ENCODE measurements around the gene ERO1B. TPM values are rescaled to one million over a fixed set of nuclear protein-coding genes. Genes with fewer than 3 reads are reported as not detected.
"Not testable (repeated sequence)": the region's sequence is repeated elsewhere in the genome, so short reads cannot be mapped to it uniquely, and the experiment has no call there.

Gene ERO1B, protein sequence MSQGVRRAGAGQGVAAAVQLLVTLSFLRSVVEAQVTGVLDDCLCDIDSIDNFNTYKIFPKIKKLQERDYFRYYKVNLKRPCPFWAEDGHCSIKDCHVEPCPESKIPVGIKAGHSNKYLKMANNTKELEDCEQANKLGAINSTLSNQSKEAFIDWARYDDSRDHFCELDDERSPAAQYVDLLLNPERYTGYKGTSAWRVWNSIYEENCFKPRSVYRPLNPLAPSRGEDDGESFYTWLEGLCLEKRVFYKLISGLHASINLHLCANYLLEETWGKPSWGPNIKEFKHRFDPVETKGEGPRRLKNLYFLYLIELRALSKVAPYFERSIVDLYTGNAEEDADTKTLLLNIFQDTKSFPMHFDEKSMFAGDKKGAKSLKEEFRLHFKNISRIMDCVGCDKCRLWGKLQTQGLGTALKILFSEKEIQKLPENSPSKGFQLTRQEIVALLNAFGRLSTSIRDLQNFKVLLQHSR
- total RNA-seq = 10 to 100 TPM; 10.4 to 12.0 TPM

DNA sequence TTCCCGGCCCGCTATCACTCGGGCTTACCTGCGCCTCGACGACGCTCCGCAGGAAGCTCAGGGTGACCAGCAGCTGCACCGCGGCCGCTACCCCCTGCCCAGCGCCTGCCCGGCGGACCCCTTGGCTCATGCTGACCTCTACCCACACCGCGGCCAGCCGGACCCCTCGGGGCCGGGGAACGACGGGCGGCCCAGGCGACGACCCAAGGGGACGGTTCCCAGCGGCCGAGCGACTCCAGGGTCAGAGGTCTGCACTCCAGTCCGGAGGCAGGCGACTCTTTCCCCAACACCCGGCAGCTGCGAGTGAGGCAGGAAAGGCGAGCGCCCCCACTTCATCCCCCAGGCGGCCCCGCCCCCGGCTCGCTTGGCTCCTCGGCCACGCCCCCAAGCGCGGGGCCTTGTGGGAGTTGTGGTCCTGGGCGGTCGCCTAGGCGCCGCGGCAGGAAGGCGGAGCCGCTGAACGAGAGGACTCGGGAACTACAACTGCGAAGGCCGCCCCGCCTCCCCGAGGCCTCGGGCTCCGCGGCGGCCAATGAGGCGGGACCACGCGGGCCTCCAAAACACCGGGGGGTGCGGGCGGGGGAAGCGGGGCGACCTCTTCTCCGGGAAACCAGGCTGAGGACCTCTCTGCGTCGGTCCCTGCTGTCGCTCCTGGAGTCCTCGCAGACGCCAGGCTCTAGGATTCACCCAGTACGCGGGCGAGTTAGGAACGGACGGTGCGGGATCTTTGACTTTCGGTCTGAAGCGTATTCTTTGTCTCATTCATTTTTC is at the start of gene ERO1B:
Gene ERO1B (minus strand): TSS at position 305 of the 771 bp plus-strand sequence. CDS start 175 bp downstream, at position 130.
- Histone ChIP-seq H3K27ac (peak within 1 kb of the TSS; percentile 60 to 80), H3K4me3 (peak within 1 kb of the TSS; percentile 96 to 97), H3K4me1 (replicated peaks) (no peaks in the 10 kb centered on the region), H3K9me3 (no peaks in the 10 kb centered on the region), H3K36me3 (no peaks in the 10 kb centered on the region), H3K27me3 (replicated peaks; ENCODE audit: insufficient read depth) (no peaks in the 10 kb centered on the region)
- intact Hi-C loops (cut with DNase I) = no loop called here
- peak; percentile 95 for TF ChIP-seq POLR2AphosphoS5 (IDR thresholded peaks at IDR 0.05)
- TF ChIP-seq POLR2A (IDR thresholded peaks at IDR 0.05) = peak; percentile 97
- TF ChIP-seq, protein P1, sequence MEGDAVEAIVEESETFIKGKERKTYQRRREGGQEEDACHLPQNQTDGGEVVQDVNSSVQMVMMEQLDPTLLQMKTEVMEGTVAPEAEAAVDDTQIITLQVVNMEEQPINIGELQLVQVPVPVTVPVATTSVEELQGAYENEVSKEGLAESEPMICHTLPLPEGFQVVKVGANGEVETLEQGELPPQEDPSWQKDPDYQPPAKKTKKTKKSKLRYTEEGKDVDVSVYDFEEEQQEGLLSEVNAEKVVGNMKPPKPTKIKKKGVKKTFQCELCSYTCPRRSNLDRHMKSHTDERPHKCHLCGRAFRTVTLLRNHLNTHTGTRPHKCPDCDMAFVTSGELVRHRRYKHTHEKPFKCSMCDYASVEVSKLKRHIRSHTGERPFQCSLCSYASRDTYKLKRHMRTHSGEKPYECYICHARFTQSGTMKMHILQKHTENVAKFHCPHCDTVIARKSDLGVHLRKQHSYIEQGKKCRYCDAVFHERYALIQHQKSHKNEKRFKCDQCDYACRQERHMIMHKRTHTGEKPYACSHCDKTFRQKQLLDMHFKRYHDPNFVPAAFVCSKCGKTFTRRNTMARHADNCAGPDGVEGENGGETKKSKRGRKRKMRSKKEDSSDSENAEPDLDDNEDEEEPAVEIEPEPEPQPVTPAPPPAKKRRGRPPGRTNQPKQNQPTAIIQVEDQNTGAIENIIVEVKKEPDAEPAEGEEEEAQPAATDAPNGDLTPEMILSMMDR (IDR thresholded peaks at IDR 0.05) = no peak
- DNase-seq (ENCODE audit: low spot score) = peak; percentile 96
- WGBS = 1% methylated on average over 53 of the region's 81 CpGs

DNA sequence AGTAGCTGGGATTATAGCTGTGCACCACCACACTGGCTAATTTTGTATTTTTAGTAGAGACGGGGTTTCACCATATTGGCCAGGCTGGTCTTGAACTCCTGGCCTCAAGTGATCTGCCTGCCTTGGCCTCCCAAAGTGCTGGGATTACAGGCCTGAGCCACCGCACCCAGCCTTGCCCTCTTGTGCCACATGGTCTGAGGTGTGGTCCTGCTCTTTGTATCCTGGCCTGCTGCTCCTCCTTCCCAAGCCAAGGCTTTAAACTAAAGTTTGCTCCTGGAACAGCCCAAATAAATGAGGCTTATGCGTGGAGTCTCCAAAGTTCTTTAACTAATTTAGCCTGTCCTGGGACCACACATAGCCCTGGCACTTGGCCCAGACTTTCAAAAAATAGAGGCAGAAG is 49.7 kb upstream of the ERO1B start:
- H3K4me1 ChIP-seq (replicated peaks); intact Hi-C loops (cut with DNase I); H3K9me3 ChIP-seq; H3K4me3 ChIP-seq; H3K27ac ChIP-seq; DNase-seq (ENCODE audit: low spot score); H3K36me3 ChIP-seq; H3K27me3 ChIP-seq (replicated peaks; ENCODE audit: insufficient read depth): not testable (repeated sequence)
- WGBS = 96% methylated on average over 3 of the region's 3 CpGs

DNA sequence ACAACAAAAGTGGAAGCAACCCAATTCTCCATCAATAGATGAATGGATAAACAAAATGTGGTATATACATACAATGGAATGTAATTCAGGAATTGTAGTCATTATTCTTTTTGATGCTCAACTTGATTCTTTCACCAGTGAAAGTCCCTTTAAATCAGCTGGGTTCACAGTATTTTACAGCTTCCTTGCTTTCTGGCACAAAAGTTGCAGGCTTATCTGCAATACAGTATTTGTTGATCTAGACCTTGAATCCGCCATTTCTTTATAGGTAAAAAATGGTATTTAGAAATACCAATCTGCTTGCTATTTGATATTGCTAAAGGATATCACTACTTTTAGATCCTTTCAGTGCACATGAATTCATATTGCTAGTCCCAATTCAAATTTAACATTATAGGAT is 44.7 kb upstream of the ERO1B start:
- Histone ChIP-seq H3K36me3 (no peaks in the 10 kb centered on the region), H3K27me3 (replicated peaks; ENCODE audit: insufficient read depth) (no peaks in the 10 kb centered on the region), H3K4me1 (replicated peaks) (no peaks in the 10 kb centered on the region), H3K9me3 (no peaks in the 10 kb centered on the region), H3K4me3 (no peak overlapping the region), H3K27ac (no peak overlapping the region)
- no peak for TF ChIP-seq POLR2AphosphoS5 (IDR thresholded peaks at IDR 0.05)
- TF ChIP-seq, protein P1 (IDR thresholded peaks at IDR 0.05) = no peak
- no peak for TF ChIP-seq POLR2A (IDR thresholded peaks at IDR 0.05)
- intact Hi-C loops (cut with DNase I) = no loop called here
- whole genome bisulfite sequencing = 0% methylated on average over 1 of the region's 1 CpG
- no peak for DNase-seq (ENCODE audit: low spot score)

DNA sequence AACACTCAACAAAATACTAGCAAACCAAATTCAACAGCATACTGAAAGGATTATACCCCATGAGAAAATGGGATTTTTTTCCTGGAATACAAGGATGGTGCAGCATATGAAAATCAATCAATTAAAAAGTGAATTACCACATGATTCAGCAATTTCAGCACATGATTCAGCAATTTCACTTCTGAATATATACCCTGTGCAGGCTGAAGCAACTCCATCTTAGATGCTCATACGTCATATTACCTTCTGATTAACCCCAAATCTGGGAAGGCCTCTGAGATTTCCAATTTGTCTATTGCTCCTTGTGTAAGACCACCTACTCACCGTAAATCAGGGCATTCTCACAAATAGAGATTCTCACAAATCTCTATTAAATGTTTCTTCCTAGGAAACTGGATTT is 43.8 kb upstream of the ERO1B start:
- Histone ChIP-seq H3K9me3 (no peaks in the 10 kb centered on the region), H3K4me1 (replicated peaks) (no peaks in the 10 kb centered on the region), H3K27ac (no peak overlapping the region), H3K27me3 (replicated peaks; ENCODE audit: insufficient read depth) (no peaks in the 10 kb centered on the region), H3K4me3 (no peak overlapping the region), H3K36me3 (no peaks in the 10 kb centered on the region)
- WGBS = 98% methylated on average over 2 of the region's 2 CpGs
- no peak for DNase-seq (ENCODE audit: low spot score)
- intact Hi-C loops (cut with DNase I) = no loop called here
- TF ChIP-seq POLR2A (IDR thresholded peaks at IDR 0.05) (no peak), POLR2AphosphoS5 (IDR thresholded peaks at IDR 0.05) (no peak)
- TF ChIP-seq, protein P1 (IDR thresholded peaks at IDR 0.05) = no peak

DNA sequence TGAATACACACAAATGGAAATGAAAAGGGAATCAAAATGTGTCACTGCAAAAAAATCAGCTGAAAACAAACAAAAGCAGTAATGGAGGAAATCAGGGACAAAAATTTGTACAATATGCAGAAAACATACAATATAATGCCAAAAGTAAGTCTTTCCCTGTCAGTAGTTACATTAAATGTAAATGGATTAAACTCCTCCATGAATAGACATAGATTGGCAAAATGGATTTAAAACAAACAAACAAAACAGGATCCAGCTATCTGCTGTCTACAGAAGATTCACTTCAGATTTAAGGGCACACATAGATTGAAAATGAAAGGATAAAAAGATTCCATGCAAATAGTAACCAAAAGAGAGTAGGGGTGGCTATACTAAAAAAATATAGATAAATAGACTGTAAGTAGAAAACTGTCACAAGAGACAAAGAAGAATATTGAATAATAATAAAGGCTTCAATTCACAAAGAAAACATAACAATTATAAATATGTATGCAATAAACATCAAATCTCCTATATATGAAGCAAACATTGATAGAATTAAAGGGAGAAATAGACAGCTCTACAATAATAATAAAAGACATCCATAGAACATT is 42.2 kb upstream of the ERO1B start:
- Histone ChIP-seq H3K27me3 (replicated peaks; ENCODE audit: insufficient read depth) (no peaks in the 10 kb centered on the region), H3K4me1 (replicated peaks) (no peaks in the 10 kb centered on the region), H3K9me3 (no peaks in the 10 kb centered on the region), H3K36me3 (no peaks in the 10 kb centered on the region), H3K4me3 (no peak overlapping the region), H3K27ac (no peak overlapping the region)
- intact Hi-C loops (cut with DNase I) = no loop called here
- DNase-seq (ENCODE audit: low spot score) = no peak
- TF ChIP-seq POLR2AphosphoS5 (IDR thresholded peaks at IDR 0.05) (no peak), POLR2A (IDR thresholded peaks at IDR 0.05) (no peak)
- TF ChIP-seq, protein P1 (IDR thresholded peaks at IDR 0.05) = no peak
